Measurements from ENCODE around the gene ZNF512. TPM values are rescaled to one million over a fixed set of nuclear protein-coding genes. Genes with fewer than 3 reads are reported as not detected.

Gene ZNF512
- total and polyA plus RNA-seq, 9 of the 15 experiments (the other 6 are each of a cell fraction or from before 2014, with no cell fraction given): 24.7 to 101 (median 65.9) TPM

GRCh38 chr2:27661371-27661770, 78.5 kb downstream of the ZNF512 start (continued):
- TF ChIP-seq, protein P1, sequence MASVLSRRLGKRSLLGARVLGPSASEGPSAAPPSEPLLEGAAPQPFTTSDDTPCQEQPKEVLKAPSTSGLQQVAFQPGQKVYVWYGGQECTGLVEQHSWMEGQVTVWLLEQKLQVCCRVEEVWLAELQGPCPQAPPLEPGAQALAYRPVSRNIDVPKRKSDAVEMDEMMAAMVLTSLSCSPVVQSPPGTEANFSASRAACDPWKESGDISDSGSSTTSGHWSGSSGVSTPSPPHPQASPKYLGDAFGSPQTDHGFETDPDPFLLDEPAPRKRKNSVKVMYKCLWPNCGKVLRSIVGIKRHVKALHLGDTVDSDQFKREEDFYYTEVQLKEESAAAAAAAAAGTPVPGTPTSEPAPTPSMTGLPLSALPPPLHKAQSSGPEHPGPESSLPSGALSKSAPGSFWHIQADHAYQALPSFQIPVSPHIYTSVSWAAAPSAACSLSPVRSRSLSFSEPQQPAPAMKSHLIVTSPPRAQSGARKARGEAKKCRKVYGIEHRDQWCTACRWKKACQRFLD (CRISPR knock-in tag; IDR thresholded peaks at IDR 0.05): no peak
- no peak for TF ChIP-seq TOE1 (IDR thresholded peaks at IDR 0.05; ENCODE audit: borderline replicate concordance)
- TF ChIP-seq TOE1 (CRISPR knock-in tag; IDR thresholded peaks at IDR 0.05; ENCODE audit: borderline replicate concordance, low read depth): no peak
- TF ChIP-seq GTF2E2 (tag; IDR thresholded peaks at IDR 0.05): no peak
- peak; percentile 87 for TF ChIP-seq ZNF316 (IDR thresholded peaks at IDR 0.05)
- TF ChIP-seq RFX1 (IDR thresholded peaks at IDR 0.05): no peak
- no peak for TF ChIP-seq MYNN (IDR thresholded peaks at IDR 0.05)
- TF ChIP-seq MYNN (CRISPR knock-in tag; IDR thresholded peaks at IDR 0.05): no peak
- peak; percentile 64 for TF ChIP-seq MAFG (tag; conservative IDR thresholded peaks at IDR 0.05)
- TF ChIP-seq PCBP1 (IDR thresholded peaks at IDR 0.05; ENCODE audit: low read depth, low read length, poor library complexity, severe bottlenecking): no peak
- TF ChIP-seq RAD51 (IDR thresholded peaks at IDR 0.05; ENCODE audit: borderline replicate concordance, low read depth): no peak
- TF ChIP-seq ESRRA (IDR thresholded peaks at IDR 0.05; ENCODE audit: borderline replicate concordance, low read depth): no peak
- TF ChIP-seq, protein P2, sequence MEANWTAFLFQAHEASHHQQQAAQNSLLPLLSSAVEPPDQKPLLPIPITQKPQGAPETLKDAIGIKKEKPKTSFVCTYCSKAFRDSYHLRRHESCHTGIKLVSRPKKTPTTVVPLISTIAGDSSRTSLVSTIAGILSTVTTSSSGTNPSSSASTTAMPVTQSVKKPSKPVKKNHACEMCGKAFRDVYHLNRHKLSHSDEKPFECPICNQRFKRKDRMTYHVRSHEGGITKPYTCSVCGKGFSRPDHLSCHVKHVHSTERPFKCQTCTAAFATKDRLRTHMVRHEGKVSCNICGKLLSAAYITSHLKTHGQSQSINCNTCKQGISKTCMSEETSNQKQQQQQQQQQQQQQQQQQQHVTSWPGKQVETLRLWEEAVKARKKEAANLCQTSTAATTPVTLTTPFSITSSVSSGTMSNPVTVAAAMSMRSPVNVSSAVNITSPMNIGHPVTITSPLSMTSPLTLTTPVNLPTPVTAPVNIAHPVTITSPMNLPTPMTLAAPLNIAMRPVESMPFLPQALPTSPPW (CRISPR knock-in tag; IDR thresholded peaks at IDR 0.05): no peak
- TF ChIP-seq MAFF (IDR thresholded peaks at IDR 0.05; ENCODE audit: low read length): peak; percentile 86
- TF ChIP-seq IFI16 (CRISPR knock-in tag; IDR thresholded peaks at IDR 0.05): no peak
- TF ChIP-seq TCF15 (CRISPR knock-in tag; IDR thresholded peaks at IDR 0.05): no peak
- no peak for TF ChIP-seq BRD9 (IDR thresholded peaks at IDR 0.05; ENCODE audit: low read depth, partially characterized antibody)
- no peak for TF ChIP-seq ZNF445 (CRISPR knock-in tag; IDR thresholded peaks at IDR 0.05; ENCODE audit: low read depth)
- TF ChIP-seq CBX3 (IDR thresholded peaks at IDR 0.05; ENCODE audit: borderline replicate concordance in 1 of 2, low read length in 2 of 2): no peak
- TF ChIP-seq ZNF224 (CRISPR knock-in tag; IDR thresholded peaks at IDR 0.05): no peak
- no peak for TF ChIP-seq CREB3 (tag; conservative IDR thresholded peaks at IDR 0.05; ENCODE audit: low read depth)
- no peak for TF ChIP-seq ZNF41 (CRISPR knock-in tag; conservative IDR thresholded peaks at IDR 0.05)
- peak; percentile 75 for TF ChIP-seq C11orf30 (IDR thresholded peaks at IDR 0.05; ENCODE audit: low read depth)
- TF ChIP-seq CCNT2 (IDR thresholded peaks at IDR 0.05; ENCODE audit: borderline replicate concordance, extremely low read depth, insufficient read length, low read depth, low read length): no peak
- peak; percentile 89 for TF ChIP-seq MAFK (IDR thresholded peaks at IDR 0.05; ENCODE audit: low read length)
- TF ChIP-seq HDAC6 (IDR thresholded peaks at IDR 0.05; ENCODE audit: low read depth, low read length): no peak
- TF ChIP-seq ZNF197 (CRISPR knock-in tag; IDR thresholded peaks at IDR 0.05; ENCODE audit: low read depth): no peak

Data from K562 (cell line).